Osteocyte (in vitro differentiated cells): ENCODE measurements around the gene SHISA7. TPM values are rescaled to one million over a fixed set of nuclear protein-coding genes. Genes with fewer than 3 reads are reported as not detected.
"Not testable (repeated sequence)": the region's sequence is repeated elsewhere in the genome, so short reads cannot be mapped to it uniquely, and the experiment has no call there.

Experiments used
- DNase-seq: peaks from one replicate; pipeline ENCODE4 v3.0.0; 2021; ENCODE audit warnings: mixed read lengths; ENCODE audit not compliant: unreplicated experiment; ENCODE audit errors: extremely low spot score
- H3K27ac Mint-ChIP-seq: one replicate; pipeline ENCODE4 v1.8.0; 2021; ENCODE audit warnings: mild to moderate bottlenecking, mixed read lengths; ENCODE audit not compliant: unreplicated experiment
- H3K27me3 Mint-ChIP-seq: one replicate; pipeline ENCODE4 v1.8.0; 2021; ENCODE audit warnings: mixed read lengths; ENCODE audit not compliant: unreplicated experiment
- H3K36me3 Mint-ChIP-seq: one replicate; pipeline ENCODE4 v1.8.0; 2021; ENCODE audit warnings: mixed read lengths; ENCODE audit not compliant: unreplicated experiment
- H3K4me1 Mint-ChIP-seq: one replicate; pipeline ENCODE4 v1.8.0; 2021; ENCODE audit warnings: mixed read lengths; ENCODE audit not compliant: unreplicated experiment
- H3K4me3 Mint-ChIP-seq: one replicate; pipeline ENCODE4 v1.8.0; 2021; ENCODE audit warnings: mild to moderate bottlenecking, moderate library complexity, mixed read lengths; ENCODE audit not compliant: unreplicated experiment
- H3K9me3 Mint-ChIP-seq: one replicate; pipeline ENCODE4 v1.8.0; 2021; ENCODE audit warnings: mixed read lengths; ENCODE audit not compliant: unreplicated experiment
- total RNA-seq: library from RNA; stranded (reverse); gene quantifications from 2 replicates; pipeline ENCODE4 v1.2.1, GENCODE V29; 2021
- TF ChIP-seq, protein P1 (sequence below): fragments of 200-600 bp; sonication (generic); IDR thresholded peaks from 2 replicates; pipeline ENCODE4 v1.5.0; 2021; ENCODE audit warnings: antibody characterized with exemption, mild to moderate bottlenecking, moderate library complexity

The SHISA7 gene
- total RNA-seq, 1 donor from 2014 or later: not detected

DNA sequence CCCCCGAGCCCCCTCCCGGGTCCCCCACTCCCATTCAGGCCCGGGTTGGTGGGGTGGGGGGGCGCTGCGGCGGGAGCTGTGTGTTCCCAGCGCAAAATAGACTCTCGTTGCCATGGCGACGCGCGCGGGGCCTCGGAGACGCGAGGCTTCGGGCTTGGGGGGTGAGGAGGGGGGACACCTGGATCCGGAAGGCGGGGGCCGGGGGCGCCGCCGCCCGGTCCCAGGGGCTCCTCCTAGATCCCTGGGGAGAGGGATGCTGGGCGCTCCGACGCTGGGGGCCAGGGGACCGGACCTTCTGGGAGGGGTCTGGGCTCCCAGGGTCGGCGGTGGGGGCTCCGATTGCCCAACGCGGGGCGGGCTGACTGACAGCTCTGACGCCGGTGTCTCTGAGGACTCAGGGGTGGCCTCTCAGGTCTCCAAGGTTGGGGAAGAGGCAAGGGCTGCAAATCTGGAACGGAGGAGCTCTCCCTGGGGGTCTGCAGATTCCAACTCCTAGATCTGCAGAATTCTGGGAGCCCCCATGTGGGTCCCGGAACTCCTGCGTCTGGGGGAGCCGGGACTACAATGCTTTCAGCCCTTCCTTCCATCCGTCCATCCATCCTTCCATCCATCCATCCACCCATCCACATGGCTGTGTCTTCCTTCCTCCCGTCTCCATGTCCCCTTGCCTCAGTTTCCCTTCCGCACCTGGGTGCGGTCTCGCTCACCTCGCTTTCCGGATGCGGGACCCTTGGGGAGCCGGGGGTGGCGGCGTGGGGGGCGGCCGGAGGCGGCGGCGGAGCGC, 9.1 kb upstream of the SHISA7 start:
- Mint-ChIP-seq H3K9me3 (no peaks in the 10 kb centered on the region), H3K27ac (no peak overlapping the region), H3K4me1 (peaks cover 10% of the 10 kb centered on the region), H3K27me3 (peaks cover 12% of the 10 kb centered on the region), H3K4me3 (no peak overlapping the region), H3K36me3 (peaks cover 9% of the 10 kb centered on the region)
- no peak for DNase-seq
- TF ChIP-seq, protein P1, sequence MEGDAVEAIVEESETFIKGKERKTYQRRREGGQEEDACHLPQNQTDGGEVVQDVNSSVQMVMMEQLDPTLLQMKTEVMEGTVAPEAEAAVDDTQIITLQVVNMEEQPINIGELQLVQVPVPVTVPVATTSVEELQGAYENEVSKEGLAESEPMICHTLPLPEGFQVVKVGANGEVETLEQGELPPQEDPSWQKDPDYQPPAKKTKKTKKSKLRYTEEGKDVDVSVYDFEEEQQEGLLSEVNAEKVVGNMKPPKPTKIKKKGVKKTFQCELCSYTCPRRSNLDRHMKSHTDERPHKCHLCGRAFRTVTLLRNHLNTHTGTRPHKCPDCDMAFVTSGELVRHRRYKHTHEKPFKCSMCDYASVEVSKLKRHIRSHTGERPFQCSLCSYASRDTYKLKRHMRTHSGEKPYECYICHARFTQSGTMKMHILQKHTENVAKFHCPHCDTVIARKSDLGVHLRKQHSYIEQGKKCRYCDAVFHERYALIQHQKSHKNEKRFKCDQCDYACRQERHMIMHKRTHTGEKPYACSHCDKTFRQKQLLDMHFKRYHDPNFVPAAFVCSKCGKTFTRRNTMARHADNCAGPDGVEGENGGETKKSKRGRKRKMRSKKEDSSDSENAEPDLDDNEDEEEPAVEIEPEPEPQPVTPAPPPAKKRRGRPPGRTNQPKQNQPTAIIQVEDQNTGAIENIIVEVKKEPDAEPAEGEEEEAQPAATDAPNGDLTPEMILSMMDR: no peak

DNA sequence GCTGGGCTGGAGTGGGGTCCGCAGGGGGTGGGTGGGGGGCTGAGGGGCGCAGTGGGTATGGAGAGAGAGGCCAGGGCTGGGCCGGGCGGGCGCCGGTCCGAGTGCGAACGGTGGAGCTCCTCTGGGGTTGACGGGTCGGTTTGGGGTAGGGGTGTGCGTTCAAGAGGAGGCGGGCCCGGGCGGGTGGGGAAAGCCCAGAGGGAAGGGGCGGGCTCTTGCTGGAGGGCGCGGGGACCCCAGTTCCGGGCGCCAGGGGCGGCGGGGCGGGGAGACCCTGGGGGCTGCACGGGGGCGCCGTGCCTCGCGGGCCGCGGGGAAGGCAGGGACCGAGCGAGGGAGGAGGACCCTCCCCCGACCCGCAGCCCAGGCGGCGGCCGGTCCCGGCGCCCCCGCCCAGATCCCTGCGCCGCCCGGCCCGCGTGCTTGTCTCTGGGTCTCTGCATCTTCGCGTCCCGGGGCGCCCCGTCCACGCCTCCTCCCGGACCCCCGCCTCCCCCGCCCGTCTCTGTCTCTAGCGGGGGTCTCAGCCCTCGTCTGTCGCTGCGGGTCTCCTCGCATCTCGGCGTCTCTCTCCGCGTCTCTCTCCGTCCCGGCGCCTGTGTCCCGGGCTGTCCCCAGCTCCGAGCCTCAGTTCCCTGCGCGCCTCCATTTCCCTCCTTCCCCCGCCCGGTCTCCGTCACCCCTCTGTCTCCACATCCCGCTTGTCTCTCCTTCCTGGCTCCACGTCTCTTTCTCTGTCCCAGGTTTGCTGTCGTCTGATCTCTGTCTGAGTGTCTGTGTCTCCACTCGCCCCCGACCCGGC, 8.3 kb upstream of the SHISA7 start:
- Mint-ChIP-seq H3K27ac (no peak overlapping the region), H3K27me3 (peaks cover 12% of the 10 kb centered on the region), H3K4me1 (peaks cover 10% of the 10 kb centered on the region), H3K9me3 (no peaks in the 10 kb centered on the region), H3K4me3 (peak overlapping the region; percentile 47), H3K36me3 (peaks cover 9% of the 10 kb centered on the region)
- no peak for DNase-seq
- TF ChIP-seq, protein P1: no peak

DNA sequence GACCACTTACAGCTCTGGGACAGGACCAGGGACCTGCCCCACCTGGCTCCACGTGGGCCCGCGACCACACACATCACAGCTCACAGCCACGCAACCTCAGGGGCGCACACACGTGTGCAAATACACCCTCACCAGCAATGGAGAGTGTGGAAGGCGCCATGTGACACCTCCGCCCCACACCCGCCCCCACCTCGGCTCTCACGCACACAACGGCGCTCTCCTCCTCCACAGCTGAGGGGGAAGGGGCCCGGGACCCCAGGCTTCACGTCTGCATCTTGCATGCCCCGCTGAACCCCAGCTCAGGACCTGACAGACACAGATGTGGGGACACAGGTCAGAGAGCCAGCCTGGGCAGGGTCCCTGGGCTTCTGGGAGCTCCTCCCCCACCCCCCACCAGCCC, 6.4 kb upstream of the SHISA7 start:
- Mint-ChIP-seq H3K36me3 (peaks cover 5% of the 10 kb centered on the region), H3K4me1 (peaks cover 10% of the 10 kb centered on the region), H3K27me3 (peaks cover 23% of the 10 kb centered on the region), H3K9me3 (no peaks in the 10 kb centered on the region), H3K27ac (no peak overlapping the region), H3K4me3 (no peak overlapping the region)
- TF ChIP-seq, protein P1: no peak
- no peak for DNase-seq

DNA sequence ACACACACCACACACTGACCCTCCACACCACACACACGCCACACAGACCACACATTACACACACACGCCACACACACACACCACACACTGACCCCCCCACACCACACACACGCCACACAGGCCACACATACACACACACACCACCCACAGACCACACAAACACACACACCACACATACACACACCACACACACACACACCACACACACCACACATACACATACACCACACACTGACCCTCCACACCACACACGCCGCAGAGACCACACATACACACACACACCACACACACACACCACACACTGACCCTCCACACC, 5.0 kb upstream of the SHISA7 start:
- not testable (repeated sequence) for H3K27ac Mint-ChIP-seq, H3K36me3 Mint-ChIP-seq, H3K9me3 Mint-ChIP-seq, H3K4me3 Mint-ChIP-seq, DNase-seq, H3K4me1 Mint-ChIP-seq
- peaks cover 32% of the 10 kb centered on the region for H3K27me3 Mint-ChIP-seq

DNA sequence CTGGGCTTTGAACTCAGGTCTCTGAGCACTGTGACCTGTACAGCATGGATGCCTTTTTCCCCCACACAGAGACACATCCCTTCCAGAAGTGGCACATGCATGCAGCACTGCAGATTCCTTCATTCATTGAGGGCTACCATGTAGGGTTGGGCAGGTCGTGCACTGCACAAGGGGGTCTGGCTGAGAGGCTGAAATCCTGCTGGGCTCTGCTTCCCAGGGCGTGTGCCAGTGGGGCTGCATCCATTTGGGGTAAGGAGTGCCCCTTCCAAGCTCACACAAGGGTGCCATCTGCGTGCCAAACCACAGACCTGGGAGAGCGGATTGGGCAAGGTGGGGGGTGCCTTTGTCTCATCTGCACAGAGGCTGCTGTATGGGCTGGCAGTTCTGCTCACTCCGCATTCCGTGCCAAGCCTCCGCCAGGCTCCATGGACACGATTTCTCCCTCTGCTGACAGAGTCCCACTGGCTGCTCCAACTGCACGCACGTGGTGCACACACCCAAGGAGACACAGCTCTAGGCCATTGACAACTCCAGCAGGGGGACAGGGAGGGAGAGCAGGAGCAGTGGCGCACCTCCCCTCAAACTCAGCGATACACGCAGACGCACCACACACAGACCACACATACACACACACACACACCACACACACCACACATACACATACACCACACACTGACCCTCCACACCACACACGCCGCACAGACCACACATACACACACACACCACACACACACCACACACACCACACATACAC, 4.5 kb upstream of the SHISA7 start:
- Mint-ChIP-seq H3K9me3 (no peaks in the 10 kb centered on the region), H3K4me3 (no peak overlapping the region), H3K27me3 (peaks cover 33% of the 10 kb centered on the region), H3K36me3 (peaks cover 2% of the 10 kb centered on the region), H3K27ac (no peak overlapping the region), H3K4me1 (peaks cover 9% of the 10 kb centered on the region)
- TF ChIP-seq, protein P1: peak; percentile 6
- DNase-seq: no peak
